Neural cell (in vitro differentiated cells): ENCODE data around the gene AP3B2. TPM values are rescaled to one million over a fixed set of nuclear protein-coding genes. Genes with fewer than 3 reads are reported as not detected.

Experiments
- H2AFZ ChIP-seq: fragments of 200-600, 300-800 bp; sonication (generic), shearing (Covaris generic); 2 replicates; pipeline ENCODE4 v1.6.0; 2014; ENCODE audit warnings: low read depth, mild to moderate bottlenecking, antibody characterized with exemption, low read length, moderate library complexity
- H3F3A ChIP-seq: fragments of 200-600 bp; shearing (Covaris generic); 2 replicates; pipeline ENCODE4 v1.6.1; 2016; ENCODE audit warnings: mild to moderate bottlenecking, moderate library complexity, mixed read lengths, antibody characterized with exemption, low read length; ENCODE audit not compliant: insufficient read depth, poor library complexity, severe bottlenecking
- H3K27ac ChIP-seq: fragments of 200-600, 300-800 bp; sonication (generic), shearing (Covaris generic); 2 replicates; pipeline ENCODE4 v1.5.1; 2014; ENCODE audit warnings: mild to moderate bottlenecking, low read length, moderate library complexity
- H3K27me3 ChIP-seq: fragments of 300-800, 200-600 bp; sonication (generic), shearing (Covaris generic); 2 replicates; pipeline ENCODE4 v1.6.0; 2014; ENCODE audit warnings: mild to moderate bottlenecking, low read depth, low read length, moderate library complexity; ENCODE audit not compliant: insufficient read depth
- H3K36me3 ChIP-seq: fragments of 300-800, 200-600 bp; sonication (generic), shearing (Covaris generic); 2 replicates; pipeline ENCODE4 v1.5.1; 2014; ENCODE audit warnings: mild to moderate bottlenecking, antibody characterized with exemption, low read length, moderate library complexity; ENCODE audit not compliant: insufficient read depth
- H3K4me2 ChIP-seq: fragments of 300-800, 200-600 bp; sonication (generic), shearing (Covaris generic); 2 replicates; pipeline ENCODE4 v1.6.0; 2014; ENCODE audit warnings: mild to moderate bottlenecking, low read length
- H3K4me3 ChIP-seq: fragments of 300-800, 200-600 bp; sonication (generic), shearing (Covaris generic); 2 replicates; pipeline ENCODE4 v1.5.1; 2014; ENCODE audit warnings: mild to moderate bottlenecking, low read length, moderate library complexity
- H3K79me2 ChIP-seq: fragments of 200-600 bp; shearing (Covaris generic); replicated peaks from 2 replicates; pipeline ENCODE4 v1.6.0; 2014; ENCODE audit warnings: mild to moderate bottlenecking, low read length, moderate library complexity; ENCODE audit not compliant: insufficient read depth
- H3K9ac ChIP-seq: fragments of 300-800, 200-600 bp; sonication (generic), shearing (Covaris generic); 2 replicates; pipeline ENCODE4 v1.6.1; 2016; ENCODE audit warnings: mild to moderate bottlenecking, low read length, mixed read lengths
- H3K9me2 ChIP-seq: fragments of 200-600 bp; shearing (Covaris generic); 2 replicates; pipeline ENCODE4 v1.6.1; 2016; ENCODE audit warnings: mild to moderate bottlenecking, low read length, mixed read lengths; ENCODE audit not compliant: insufficient read depth
- H3K9me3 ChIP-seq: fragments of 200-600, 300-800 bp; sonication (generic), shearing (Covaris generic); 2 replicates; pipeline ENCODE4 v1.6.1; 2016; ENCODE audit warnings: mild to moderate bottlenecking, mixed run types, low read length, moderate library complexity, mixed read lengths
- H4K20me1 ChIP-seq: fragments of 200-600 bp; shearing (Covaris generic); 2 replicates; pipeline ENCODE4 v1.6.1; 2016; ENCODE audit warnings: mild to moderate bottlenecking, mixed run types; ENCODE audit not compliant: insufficient read depth
- EP300 ChIP-seq: fragments of 450-650 bp; conservative IDR thresholded peaks from 2 replicates; pipeline ENCODE4 v1.6.1; 2014; ENCODE audit warnings: antibody characterized with exemption, mild to moderate bottlenecking, moderate library complexity; ENCODE audit not compliant: poor library complexity, severe bottlenecking
- EZH2 ChIP-seq: fragments of 200-600, 300-800 bp; shearing (Covaris generic), sonication (generic); IDR thresholded peaks from 2 replicates; pipeline ENCODE4 v1.6.1; 2014; ENCODE audit warnings: antibody characterized with exemption, low read length, borderline replicate concordance, mild to moderate bottlenecking; ENCODE audit not compliant: insufficient read depth, poor library complexity, severe bottlenecking
- MXI1 ChIP-seq: fragments of 450-650 bp; conservative IDR thresholded peaks from 2 replicates; pipeline ENCODE4 v1.6.1; 2014; ENCODE audit warnings: antibody characterized with exemption, mild to moderate bottlenecking; ENCODE audit not compliant: poor library complexity, severe bottlenecking
- POLR2AphosphoS5 ChIP-seq: IDR thresholded peaks from 2 replicates; pipeline ENCODE4 v1.6.1; 2012
- RAD21 ChIP-seq: fragments of 450-650 bp; conservative IDR thresholded peaks from 2 replicates; pipeline ENCODE4 v1.6.1; 2014; ENCODE audit warnings: antibody characterized with exemption, mild to moderate bottlenecking, moderate library complexity
- SMC3 ChIP-seq: fragments of 450-650 bp; conservative IDR thresholded peaks from 2 replicates; pipeline ENCODE4 v1.6.1; 2014; ENCODE audit warnings: antibody characterized with exemption, mild to moderate bottlenecking, moderate library complexity; ENCODE audit not compliant: poor library complexity
- TAF1 ChIP-seq: IDR thresholded peaks from 2 replicates; pipeline ENCODE4 v1.6.1; 2012; ENCODE audit warnings: low read depth
- polyA plus RNA-seq: library from polyadenylated mRNA; depleted of rRNA; stranded (reverse); fragments of >200 nt; gene quantifications from 2 replicates; pipeline ENCODE4 v1.2.3, GENCODE V29; 2014
- TF ChIP-seq, protein P1 (sequence below): fragments of 450-650 bp; IDR thresholded peaks from 2 replicates; pipeline ENCODE4 v1.5.1; 2014; ENCODE audit warnings: antibody characterized with exemption, mild to moderate bottlenecking, moderate library complexity; ENCODE audit not compliant: poor library complexity, severe bottlenecking
- TF ChIP-seq, protein P2 (sequence below): IDR thresholded peaks from 2 replicates; pipeline ENCODE4 v1.6.1; 2012; ENCODE audit warnings: borderline replicate concordance

The AP3B2 gene
- polyA plus RNA-seq, 1 donor from 2014 or later: 81.9 TPM

DNA sequence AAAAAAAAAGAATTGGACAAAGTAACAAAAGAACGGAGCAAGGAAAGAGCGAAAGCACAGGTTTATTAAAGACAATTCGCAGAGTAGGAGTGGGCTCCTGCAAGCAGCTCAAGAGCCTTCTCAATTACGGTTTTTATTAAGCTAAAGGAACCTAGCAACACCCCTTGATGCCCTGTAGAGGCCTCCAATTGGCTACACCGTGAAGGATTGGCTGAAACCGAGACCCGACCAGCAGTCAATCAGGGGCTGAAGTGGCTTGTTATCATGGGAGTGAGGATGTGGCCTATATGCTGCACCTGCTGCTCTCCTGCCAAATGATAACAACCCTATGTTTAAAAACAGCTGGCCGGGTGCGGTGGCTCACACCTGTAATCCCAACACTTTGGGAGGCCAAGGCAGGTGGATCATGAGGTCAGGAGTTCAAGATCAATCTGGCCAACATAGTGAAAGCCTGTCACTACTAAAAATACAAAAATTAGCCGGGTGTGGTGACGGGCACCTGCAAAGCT is 20.4 kb upstream of the AP3B2 start:
- TF ChIP-seq, protein P1, sequence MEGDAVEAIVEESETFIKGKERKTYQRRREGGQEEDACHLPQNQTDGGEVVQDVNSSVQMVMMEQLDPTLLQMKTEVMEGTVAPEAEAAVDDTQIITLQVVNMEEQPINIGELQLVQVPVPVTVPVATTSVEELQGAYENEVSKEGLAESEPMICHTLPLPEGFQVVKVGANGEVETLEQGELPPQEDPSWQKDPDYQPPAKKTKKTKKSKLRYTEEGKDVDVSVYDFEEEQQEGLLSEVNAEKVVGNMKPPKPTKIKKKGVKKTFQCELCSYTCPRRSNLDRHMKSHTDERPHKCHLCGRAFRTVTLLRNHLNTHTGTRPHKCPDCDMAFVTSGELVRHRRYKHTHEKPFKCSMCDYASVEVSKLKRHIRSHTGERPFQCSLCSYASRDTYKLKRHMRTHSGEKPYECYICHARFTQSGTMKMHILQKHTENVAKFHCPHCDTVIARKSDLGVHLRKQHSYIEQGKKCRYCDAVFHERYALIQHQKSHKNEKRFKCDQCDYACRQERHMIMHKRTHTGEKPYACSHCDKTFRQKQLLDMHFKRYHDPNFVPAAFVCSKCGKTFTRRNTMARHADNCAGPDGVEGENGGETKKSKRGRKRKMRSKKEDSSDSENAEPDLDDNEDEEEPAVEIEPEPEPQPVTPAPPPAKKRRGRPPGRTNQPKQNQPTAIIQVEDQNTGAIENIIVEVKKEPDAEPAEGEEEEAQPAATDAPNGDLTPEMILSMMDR: no peak
- TF ChIP-seq EP300: no peak
- no peak for TF ChIP-seq SMC3
- no peak for TF ChIP-seq TAF1
- no peak for TF ChIP-seq RAD21
- TF ChIP-seq EZH2: no peak
- TF ChIP-seq, protein P2, sequence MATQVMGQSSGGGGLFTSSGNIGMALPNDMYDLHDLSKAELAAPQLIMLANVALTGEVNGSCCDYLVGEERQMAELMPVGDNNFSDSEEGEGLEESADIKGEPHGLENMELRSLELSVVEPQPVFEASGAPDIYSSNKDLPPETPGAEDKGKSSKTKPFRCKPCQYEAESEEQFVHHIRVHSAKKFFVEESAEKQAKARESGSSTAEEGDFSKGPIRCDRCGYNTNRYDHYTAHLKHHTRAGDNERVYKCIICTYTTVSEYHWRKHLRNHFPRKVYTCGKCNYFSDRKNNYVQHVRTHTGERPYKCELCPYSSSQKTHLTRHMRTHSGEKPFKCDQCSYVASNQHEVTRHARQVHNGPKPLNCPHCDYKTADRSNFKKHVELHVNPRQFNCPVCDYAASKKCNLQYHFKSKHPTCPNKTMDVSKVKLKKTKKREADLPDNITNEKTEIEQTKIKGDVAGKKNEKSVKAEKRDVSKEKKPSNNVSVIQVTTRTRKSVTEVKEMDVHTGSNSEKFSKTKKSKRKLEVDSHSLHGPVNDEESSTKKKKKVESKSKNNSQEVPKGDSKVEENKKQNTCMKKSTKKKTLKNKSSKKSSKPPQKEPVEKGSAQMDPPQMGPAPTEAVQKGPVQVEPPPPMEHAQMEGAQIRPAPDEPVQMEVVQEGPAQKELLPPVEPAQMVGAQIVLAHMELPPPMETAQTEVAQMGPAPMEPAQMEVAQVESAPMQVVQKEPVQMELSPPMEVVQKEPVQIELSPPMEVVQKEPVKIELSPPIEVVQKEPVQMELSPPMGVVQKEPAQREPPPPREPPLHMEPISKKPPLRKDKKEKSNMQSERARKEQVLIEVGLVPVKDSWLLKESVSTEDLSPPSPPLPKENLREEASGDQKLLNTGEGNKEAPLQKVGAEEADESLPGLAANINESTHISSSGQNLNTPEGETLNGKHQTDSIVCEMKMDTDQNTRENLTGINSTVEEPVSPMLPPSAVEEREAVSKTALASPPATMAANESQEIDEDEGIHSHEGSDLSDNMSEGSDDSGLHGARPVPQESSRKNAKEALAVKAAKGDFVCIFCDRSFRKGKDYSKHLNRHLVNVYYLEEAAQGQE: no peak
- TF ChIP-seq MXI1: no peak
- TF ChIP-seq POLR2AphosphoS5: no peak
- Histone ChIP-seq H3K4me2 (no peak overlapping the region), H3K79me2 (no peaks in the 10 kb centered on the region), H3K36me3 (no peaks in the 10 kb centered on the region), H3K4me3 (no peak overlapping the region), H3K9me2 (no peaks in the 10 kb centered on the region), H3F3A (no peaks in the 10 kb centered on the region), H3K27ac (no peak overlapping the region), H4K20me1 (no peaks in the 10 kb centered on the region), H2AFZ (no peak overlapping the region), H3K9me3 (no peaks in the 10 kb centered on the region), H3K27me3 (no peaks in the 10 kb centered on the region), H3K9ac (no peak overlapping the region)

DNA sequence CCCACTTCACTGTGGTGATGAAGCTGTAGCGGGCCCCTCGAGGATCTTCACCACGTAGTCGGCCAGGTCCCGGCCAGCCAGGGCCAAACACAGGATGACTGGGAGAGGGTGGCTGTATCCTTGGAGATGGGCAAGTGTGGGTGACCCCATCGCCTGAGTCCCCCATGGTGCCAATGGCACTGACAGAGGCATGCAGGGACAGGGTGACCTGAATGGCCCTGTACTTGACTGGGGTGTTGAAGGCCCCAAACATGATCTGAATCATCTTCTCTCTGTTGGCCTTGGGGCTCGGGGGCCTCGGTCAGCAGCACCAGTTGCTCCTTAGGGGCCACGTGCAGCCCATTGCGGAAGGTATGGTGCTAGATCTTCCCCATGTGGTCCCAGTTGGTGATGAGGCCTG is 17.1 kb upstream of the AP3B2 start:
- no peaks in the 10 kb centered on the region for H3K36me3 ChIP-seq
- TF ChIP-seq EP300 (no peak), POLR2AphosphoS5 (no peak), MXI1 (no peak), RAD21 (no peak), EZH2 (no peak), SMC3 (no peak), TAF1 (no peak)
- TF ChIP-seq, protein P2: no peak
- no peak overlapping the region for H3K4me2 ChIP-seq
- no peaks in the 10 kb centered on the region for H3F3A ChIP-seq
- H3K9ac ChIP-seq: no peak overlapping the region
- H3K79me2 ChIP-seq: no peaks in the 10 kb centered on the region
- H3K27ac ChIP-seq: no peak overlapping the region
- H2AFZ ChIP-seq: no peak overlapping the region
- no peaks in the 10 kb centered on the region for H3K9me3 ChIP-seq
- no peaks in the 10 kb centered on the region for H4K20me1 ChIP-seq
- H3K9me2 ChIP-seq: no peaks in the 10 kb centered on the region
- no peak overlapping the region for H3K4me3 ChIP-seq
- no peaks in the 10 kb centered on the region for H3K27me3 ChIP-seq
